Iris pigment epithelial cell (primary cell): Measurements from ENCODE around the gene CROCC2.

ENCODE experiments used
- DNase-seq: peaks from one replicate; pipeline ENCODE4 v3.0.0-alpha.2; 2011; ENCODE audit warnings: low read depth

CROCC2 gene

DNA sequence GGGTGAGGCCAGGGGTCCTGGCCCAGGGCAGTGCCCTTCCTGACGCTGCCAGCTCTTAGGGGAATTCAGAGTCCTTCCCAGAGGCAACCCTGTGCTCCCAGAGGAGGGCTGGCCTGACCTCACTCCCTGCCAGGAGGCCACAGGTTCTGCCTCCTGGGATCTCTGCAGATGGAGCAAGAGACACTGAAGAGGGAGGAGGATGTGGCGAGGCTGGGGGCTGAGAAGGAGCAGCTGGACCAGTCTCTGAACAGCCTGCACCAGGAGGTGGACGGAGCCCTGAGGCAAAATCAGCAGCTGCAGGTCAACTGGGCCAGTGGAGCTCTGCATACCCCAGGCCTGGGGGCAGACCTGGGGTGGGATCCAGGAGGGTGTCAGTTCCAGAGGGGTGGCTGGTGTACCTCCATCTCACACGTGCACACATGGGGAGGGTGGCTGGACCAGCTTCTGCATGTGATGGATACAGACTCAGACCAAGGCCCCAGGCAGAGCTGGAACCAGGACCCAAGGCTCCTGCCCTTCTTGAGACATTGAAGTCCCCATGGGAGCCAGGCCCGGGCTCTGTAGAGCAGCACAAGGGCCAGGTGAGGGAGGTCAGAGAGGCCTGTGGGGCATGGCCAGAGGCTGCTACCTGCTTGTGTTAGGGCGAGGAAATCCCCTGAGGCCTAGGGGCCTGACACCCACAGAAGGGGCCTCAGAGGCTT is 82.6 kb downstream of the CROCC2 start:
- no peak for DNase-seq

DNA sequence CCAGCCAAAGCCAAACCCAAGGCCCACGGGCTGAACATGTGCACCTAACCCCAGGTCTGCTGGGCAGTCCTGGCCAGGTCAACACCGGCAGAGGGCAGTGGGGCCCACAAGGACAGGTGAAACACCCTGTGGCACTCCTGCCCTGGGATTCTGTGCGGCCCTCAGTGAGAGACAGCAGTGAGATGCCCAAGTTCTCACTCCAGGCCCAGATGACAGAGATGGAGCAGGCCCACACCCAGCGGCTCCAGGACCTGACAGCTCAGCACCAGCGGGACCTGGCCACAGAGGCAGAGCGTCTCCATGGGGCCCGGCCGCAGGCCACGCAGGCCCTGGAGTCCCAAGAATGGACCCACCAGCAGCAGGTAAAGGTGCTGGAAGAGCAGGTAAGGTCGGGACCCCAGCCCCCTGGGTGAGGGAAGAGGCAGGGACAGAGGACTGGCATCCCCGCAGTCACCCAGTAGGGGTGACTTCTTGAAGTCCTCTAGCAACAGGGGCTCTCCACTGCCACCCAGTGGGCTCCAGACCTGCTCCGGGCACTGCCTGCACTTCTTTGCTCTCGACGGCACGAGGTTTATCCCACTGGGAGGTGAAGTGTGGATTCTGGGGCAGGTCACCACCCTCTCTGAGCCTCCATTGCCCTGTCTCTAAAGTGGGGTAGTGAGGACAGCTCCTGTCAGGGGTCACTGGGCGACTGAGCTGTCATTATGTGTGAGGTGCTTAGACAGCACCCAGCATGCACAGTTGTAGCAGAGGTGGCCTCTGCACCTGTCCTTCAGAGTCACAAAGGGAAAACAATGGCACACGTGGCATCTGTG is 83.5 kb downstream of the CROCC2 start:
- peak; percentile 50 for DNase-seq

DNA sequence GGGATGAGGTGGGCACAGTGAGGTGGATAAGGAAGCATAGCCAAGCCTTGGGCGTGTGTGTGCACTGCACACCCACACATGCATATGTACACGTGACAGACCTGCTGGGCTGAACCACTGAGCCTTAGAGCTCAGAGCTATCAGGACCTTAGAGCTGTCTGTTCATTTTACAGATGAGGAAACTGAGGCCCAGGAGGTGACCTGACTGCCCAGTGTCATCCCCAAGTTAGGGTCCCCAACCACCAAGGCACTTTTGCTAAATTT is 84.1 kb downstream of the CROCC2 start:
- DNase-seq, result no peak

DNA sequence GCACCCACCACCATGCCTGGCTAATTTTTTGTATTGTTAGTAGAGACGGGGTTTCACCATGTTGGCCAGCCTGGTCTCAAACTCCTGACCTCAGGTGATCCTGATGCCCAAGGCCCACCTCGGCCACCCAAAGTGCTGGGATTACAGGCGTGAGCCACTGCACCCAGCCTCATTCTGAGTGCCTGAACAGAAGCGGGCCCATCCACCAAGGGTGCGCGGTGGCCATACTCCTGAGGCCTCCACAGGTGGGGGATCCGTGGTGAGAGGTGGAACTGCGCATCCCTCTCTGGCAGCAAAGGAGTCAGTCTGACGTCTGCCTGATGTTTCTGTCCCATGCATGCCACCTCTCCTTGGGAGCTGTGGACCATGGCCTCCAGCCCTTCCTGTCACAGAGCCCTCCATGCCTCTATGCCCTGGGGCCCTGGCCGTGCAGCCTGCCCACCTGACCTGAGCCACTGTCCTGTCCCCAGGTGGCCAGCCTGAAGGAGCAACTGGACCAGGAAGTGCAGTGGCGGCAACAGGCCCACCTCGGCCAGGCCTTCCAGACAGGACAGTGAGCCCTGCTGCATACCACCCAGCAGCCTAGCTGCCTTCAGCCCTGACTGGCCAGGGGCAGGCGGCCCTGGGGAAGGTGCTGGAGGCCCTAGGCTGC is 84.7 kb downstream of the CROCC2 start:
- DNase-seq, result no peak

DNA sequence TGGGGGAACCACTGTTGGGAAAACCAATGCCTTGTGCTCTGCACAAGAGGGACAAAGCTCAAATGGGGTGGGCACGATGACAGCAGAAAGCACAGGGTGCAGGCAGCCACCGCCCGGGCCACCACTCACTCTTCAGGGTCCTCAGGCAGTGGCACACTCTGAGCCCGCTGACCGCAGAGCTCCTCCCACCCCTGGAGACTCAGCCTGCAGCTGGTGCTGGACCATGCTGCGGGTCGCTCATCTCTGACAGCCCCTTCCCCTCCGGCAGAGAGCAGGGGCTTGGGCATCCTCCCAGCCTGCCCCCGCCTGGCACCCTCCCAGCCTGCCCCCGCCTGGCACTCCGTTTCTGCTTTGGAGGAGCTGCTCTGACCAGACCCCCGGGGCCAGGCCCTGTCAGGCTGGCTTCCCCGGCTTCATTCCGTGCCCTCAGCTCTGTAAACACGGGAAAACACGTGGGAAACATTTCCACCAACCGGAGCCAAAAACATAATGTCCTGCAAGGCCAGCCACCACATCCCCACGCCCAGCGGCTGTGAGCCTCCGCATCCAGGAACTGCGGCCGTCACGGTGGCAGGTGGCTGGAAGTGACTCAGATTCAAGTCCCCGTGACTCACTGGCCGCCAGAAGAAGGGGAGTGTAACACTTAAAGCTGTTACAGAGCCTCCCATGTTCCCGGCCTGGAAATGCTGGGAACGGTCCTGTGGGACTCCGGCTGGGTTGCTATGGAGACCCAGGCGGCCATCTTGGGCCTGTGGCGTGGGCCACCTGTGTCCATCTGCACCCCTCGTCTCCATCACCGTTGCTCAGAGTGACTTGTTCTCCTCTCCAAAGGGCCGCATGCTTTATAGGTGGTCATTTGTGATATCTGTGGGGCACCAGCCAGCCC is 85.5 kb downstream of the CROCC2 start:
- DNase-seq, result peak; percentile 85

DNA sequence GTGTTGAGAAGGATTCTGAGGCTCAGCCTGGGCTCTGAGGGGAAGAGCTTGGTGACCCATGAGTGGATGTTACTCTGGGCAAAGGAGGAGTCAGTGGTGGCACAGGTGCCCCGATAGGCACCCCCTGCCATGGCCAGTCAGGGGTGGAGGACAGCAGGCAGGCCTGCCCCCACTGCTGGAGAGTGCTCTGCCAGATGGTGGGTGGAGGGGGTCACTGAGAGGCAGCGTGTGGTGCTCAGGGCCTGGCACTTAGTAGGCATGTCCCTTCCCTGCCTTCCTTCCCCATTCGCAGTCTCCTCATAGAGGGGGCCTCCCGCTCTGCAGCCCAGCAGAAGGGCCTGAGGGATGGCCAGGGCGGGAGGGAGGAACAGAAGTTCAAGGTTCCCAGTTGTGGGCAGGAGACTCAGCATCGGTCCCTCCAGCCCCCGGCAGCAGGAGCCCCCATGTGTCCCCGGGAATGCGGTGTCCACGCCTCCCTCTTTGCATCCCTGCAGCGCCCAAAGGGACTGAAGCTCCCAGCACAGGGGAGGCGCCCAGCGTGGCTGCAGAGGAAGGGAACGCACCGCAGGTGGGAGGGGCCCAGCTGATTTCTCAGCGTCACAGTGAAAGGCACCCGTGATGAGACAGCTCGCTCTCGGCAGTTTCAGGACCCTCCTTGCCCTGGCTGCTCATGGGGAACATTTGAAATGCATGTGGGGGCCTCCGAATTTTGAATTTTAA is 86.6 kb downstream of the CROCC2 start:
- no peak for DNase-seq

DNA sequence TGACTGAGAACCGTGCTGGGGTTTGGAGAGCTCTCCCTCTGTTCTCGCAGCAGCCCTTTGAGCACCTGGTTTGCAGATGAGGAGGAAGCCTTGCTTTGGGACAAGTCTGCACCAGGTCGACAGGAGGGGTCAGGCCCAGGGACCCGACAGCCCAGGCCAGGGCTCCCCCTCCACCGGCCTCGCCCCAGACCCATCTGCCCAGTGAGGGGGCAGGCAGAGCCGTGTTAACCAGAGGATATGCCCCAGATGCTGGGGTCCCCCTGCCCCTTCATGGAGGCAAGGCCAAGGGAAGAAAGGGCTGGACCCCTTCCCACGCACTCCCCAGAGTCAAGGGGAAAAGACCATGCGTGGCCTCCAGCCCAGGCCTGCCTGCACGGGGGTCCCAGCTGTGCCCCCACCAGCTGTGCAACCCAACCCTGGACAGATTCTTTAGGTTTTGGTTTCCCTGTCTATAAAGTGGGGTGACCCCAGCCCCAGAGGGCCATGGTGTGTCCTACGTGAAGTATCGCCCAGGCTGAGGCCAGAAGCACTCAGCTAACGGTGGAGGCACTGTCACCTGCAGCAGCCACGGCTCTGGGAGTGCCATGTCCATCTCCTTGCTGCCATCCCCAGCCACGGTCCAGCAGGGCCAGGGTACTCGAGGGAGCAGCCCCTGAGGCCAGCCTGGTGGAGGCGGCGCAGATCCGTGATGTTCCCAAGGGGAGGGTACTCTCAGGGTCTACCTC is 87.5 kb downstream of the CROCC2 start:
- no peak for DNase-seq

DNA sequence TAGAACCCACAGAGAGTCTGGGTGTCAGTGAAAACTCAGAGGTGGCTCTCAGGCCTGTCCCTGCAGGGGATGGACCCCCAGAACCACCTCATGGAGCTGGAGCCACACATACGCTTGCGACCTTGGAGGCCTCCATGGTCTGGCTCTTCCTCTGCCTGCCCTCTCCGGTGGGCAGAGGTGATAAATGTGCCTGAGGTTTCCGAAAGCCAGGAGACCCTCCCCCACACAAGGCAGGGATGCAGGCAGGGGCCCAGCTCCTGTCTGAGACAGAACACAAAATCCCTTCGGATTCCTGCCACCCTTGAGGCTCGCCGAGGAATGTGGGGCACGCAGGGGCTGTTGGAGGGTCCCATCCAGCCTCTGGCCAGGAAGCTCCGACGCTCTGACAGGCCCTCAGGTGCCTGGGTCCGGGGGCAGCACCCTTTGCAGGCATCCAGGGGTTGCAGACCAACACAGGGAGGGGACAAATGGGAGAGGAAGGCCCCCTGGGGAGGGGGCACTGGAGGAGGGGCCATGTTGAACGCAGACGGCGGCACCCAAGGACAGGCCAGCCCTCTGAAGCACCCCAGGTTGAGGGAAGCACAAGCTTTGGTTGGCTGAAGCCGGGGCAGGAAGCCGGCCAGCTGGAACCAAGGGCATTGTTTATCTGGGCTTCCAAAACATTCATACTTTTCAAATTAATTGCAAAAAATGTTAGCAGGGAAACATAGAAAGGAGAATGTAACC is 88.2 kb downstream of the CROCC2 start:
- DNase-seq, result no peak

DNA sequence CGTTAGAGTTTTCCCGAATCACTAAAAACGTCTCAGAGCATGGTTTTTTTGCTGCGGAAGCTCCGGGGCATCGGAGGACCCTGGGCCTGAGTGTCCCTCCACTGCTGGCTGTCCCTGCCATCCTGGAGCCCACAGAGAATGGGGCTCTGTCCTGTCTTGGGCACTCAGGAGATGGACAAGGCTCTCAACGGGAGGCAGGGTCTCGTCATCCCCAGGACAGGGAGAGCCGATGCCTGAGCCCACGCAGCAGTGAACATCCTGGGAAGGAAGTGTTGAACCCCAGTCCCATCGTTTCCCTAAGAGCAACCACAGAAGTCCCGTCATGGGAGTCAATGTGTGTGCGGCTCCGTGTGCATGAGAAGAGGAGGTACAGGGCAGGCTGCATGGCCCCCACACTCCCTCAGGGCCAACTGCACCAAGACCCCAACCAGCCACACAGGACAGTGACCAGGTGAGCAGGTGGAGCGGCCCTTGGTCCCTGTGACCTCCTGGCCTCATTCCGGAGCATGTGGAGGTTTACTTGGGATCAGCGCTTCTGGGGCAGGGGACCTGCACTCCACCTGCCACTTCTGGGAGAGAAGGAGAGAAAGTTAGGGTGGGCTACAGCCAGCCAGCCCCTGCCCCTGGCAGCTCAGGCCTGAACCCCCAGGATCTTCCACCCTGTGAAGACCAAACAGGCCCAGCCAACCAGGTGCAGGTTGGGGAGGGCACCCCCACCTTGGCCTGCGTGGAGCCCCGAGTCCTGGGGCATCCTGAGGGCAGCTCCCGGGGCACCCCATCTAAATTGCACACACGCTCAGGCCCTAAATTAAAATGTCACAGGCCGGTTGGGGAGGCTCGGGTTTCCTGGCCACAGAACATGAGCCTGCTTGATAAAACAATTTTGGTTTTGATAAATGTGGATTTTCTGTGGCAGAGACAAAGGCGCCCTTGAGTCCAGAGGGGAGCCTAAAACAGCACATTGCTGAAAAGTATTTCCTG is 89.2 kb downstream of the CROCC2 start:
- no peak for DNase-seq

DNA sequence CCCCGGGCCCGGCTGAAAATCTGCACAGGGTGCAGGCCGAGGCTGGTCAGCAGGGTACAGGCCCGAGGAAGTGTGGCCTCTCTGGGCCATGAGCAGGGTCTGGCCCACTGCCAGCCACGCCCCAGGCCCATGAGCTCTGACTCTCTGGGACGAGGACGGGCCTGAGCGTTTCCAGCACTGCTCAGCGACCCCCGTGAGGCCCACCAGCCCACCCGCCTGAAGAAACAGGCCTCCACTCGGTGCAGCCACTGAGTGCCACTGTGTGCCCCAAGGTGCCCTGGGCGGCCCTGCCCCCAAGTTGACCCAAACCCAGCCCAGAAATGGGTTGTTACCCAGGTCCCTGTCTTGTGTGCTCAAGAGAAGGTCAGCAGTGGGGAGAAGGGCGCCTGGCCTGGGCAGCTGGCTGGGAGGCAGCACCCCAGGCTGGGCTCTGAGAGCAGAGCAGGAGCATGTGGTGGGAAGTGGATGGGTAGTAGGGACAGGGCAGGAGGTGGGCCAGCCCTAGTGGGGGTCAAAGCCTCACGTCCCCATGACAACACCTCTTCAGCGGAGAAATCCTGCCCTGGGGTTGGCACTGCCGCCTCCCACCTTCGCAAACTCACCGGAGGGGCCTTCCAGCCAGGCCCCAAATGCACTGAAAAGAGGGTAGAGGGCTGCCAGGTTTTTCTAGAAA is 90.2 kb downstream of the CROCC2 start:
- no peak for DNase-seq

DNA sequence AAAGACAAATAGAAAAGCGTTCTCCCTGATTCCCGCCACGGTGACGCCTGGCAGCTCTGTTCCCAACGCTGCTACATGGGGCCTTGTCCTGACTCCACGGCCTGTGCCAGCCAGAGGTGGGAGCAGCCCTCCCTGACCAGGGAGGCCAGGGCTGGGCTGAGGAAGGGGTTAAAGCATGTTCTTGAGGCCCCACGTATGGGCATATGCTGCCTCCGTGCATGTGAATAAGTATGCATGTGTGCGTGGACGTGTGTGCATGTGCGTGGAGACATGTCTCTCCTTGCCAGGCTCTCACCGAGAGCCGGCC is 90.7 kb downstream of the CROCC2 start:
- no peak for DNase-seq

DNA sequence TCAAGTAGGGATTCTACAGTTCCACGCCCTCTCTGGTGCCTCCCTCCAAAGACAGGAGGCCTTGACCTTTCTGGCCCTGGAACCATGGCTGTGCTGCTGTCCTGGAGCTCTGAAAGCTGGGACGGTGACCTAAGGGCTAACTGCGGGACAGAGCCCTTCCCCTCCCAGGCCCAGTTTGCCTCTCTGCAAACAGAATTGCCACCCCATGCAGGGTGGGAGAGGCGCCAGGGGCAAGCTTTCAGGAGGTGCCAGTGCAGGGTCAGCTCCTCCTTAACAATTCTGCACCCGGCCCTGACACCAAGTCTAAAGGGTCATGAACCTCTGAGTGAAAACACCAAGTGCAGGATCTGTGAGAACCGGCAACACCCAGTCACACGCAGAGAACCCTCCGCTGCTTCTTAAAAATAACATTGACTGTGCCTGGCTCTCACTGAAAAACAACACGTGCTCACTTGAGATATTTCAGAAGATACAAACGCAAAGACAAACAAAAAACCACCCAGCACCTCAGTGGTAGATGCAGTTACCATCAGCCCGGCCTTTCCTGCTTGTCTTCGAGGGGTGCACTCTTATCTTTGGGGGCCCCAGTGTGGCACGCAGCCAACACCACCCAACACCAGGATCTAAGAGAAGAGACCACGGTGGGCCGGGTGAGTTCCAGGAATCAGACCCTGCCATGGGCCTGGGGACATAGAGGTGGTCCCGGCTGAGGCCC is 91.2 kb downstream of the CROCC2 start:
- peak; percentile 55 for DNase-seq

DNA sequence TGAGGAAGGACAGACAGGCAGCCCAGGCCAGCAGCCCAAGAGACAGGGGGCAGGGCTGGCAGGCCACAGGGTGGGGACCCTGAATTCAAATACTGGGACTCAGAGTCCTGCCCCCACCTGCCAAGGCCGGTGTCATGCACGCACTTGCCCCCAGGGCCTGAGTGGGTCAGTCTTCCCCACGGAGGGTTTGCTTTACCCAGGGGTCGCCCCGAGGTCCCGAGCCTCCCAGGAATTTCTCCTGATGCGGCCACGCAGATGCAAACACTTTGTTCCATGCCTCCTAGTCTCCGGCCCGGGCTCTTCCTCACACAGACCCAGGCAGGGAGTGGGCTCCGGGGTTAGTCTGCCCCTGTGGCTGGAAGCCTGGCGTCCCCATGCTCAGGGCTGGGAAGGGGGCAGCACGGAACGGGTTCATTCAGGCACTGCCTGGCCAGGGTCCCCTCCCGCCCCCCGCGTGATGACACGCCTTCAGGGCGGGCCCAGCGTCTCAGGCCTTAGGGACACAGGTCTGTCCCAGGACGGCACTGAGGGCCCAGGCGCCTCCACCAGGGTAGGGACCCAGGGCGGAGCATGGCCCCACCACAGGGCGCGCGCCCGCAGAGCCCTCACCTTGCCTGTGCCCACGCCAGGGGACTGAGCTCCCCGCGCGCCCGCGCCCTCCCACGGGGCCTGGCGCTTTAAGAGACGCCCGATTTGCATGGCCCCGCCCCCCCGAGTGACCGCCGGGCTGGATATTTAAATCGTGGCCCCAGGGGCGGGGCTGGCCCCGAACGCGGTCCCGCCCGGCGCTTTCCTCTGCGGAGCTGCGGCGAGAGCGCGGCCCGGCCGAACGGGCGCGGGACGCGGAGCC is 91.9 kb downstream of the CROCC2 start, which contains the start of gene SNED1:
SNED1 (plus strand) TSS at position 763 of the 850 bp plus-strand sequence. CDS start 220 bp downstream, outside the sequence.
- peak; percentile 85 for DNase-seq

DNA sequence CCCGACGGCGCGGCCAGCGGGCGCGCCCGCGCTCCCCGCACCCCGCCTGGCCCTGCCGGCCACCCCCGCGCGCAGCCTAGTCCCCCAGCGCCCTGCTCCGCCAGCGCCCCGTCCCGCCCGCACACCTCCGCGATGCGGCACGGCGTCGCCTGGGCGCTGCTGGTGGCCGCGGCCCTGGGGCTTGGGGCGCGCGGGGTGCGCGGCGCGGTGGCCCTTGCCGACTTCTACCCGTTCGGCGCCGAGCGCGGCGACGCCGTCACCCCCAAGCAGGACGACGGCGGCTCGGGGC is 92.5 kb downstream of the CROCC2 start:
- no peak for DNase-seq

DNA sequence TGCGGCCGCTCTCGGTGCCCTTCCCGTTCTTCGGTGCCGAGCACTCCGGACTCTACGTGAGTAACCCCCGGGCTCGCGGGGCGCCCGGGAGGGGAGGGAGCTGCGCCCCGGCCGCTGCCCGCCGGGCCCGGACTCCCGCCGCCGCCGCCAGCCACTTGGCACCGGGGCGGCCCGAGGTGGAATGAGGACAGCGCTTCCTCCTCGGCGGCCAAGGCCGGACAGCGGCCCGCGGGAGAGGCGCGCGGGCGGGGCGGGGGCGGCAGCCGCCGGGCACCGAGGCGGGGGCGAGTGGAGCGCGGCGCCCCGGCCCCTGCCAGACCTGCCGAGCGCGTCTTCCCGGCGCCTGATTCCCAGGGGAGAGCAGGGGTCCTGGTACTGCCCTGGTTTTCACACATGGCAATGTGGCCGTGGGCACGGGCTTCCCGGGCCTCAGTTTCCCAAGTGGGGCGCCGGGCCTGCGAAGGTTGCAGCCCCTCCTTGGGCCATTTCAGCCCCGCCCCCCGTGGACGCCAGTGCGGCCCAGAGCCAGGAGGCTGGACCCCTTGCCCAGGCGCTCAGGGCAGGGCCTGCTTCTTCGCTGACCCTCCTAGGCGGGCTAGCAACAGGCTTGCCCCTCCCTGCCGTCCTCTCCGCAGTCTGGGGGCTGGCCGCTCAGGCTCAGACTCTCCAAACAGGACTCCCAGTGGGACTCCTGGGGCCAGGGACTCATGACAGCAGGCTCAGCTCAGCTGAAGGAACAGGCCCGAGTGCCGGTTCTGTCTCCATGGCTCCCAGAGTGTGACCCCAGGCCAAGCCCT is 93.1 kb downstream of the CROCC2 start:
- DNase-seq, result peak; percentile 20

DNA sequence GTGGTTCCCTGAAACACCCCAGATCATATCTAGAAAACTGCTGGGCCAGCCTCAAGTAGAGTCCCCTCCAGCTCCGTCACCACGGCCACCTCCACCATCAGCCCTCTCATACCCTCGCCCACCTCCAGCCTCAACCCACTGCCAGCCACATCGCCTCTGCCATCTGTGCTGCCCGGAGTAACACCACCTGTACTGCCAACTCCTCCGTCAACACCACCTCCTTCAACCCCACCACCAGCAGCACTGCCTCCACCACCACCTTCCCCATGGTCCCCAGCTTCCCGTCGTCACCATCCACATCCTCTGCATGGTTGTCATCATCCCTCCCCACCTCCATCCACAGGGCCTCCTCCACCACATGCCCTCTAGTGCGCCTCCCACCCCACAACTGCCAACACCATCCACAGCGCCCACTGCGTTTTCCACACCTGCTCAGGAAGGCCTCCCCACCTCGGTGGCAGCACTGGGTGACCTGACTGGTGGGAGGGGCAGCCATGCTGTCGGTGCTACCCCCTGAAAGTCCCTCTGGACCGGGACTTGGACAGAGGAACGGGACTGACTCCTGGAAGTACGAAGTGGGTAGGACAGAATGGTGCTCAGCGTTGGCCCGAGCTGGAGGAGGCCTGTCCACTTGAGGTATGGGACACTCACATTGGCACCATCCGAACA is 93.9 kb downstream of the CROCC2 start:
- DNase-seq, result no peak
